ELR (cell line): ENCODE measurements around the gene GLS2.
"Not testable (repeated sequence)": the region's sequence is repeated elsewhere in the genome, so short reads cannot be mapped to it uniquely, and the experiment has no call there.

ENCODE experiments used
- DNase-seq: peaks from one replicate; pipeline ENCODE4 v3.0.0-alpha.2; 2015; ENCODE audit warnings: low read depth

Gene GLS2

GRCh38 chr12:56488041-56488955 is at the start of gene GLS2:
Gene GLS2, minus strand, starts transcription at chr12:56488161. Its CDS starts 43 bp downstream, at chr12:56488118.
- peak; percentile 66 for DNase-seq

DNA sequence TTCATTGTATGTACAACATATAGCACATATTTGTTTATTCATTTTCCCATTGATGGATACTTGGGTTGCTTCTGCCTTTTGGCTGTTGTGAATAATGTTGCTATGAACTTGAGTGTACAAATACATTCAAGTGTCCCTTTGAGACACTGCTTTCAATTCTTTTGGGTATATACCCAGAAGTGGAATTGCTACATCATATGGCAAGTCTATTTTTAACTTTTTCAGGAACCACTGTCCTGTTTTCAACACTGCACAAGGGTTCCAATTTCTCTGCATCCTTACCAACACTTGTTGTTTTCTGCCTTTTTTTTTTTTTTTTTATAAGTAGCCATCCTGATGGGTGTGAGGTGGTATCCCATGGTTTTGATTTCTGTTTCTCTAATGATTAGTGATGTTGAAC is 49.6 kb upstream of the GLS2 start:
- DNase-seq = no peak

GRCh38 chr12:56530390-56531055 is 42.6 kb upstream of the GLS2 start:
- DNase-seq = no peak

- DNase-seq = no peak
Measured at GRCh38 chr12:56529656-56530055, 41.7 kb upstream of the GLS2 start.

- DNase-seq = no peak
Measured at GRCh38 chr12:56528846-56529245, 40.9 kb upstream of the GLS2 start.

GRCh38 chr12:56522411-56523193 is 34.6 kb upstream of the GLS2 start:
- peak; percentile 51 for DNase-seq

- DNase-seq = peak; percentile 96
Measured at GRCh38 chr12:56521590-56522371, 33.8 kb upstream of the GLS2 start, which contains the start of gene RBMS2. Gene RBMS2, plus strand, starts transcription at chr12:56521820. Its CDS starts 204 bp downstream, at chr12:56522024.

DNA sequence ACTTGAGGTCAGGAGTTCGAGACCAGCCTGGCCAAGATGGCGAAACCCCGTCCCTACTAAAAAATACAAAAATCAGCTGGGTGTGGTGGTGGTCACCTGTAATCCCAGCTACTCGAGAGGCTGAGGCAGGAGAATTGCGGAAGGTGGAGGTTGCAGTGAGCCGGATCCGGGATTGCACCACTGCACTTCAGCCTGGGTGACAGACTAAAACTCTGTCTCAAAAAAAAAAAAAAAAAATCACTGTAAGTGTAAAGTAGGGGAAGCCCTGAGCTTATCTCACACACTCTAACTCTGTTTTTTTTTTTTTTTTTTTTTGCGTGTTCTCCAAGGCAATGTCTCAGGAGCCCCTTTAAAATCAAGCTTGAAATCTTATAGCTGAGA is 33.2 kb upstream of the GLS2 start:
- DNase-seq = no peak

DNA sequence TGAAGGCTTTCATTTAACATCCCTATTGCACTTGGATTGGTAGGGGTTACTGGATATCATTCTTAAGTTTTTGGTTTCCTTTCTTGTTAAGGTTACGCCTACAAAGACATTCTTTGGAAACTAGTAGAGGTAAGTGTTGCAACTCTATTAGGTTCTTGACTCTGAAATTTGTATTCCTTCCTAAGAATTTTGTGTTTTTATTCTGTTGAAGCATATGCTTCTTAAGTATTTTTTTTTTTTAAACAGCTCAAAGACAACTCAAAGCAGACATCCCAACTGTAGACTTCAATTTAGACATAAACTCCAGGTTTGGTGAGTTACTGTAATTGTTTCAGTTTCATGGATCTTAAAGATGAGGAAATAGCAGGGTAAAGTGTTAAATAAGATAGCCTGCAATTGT is 32.5 kb upstream of the GLS2 start:
- peak; percentile 40 for DNase-seq

- peak; percentile 46 for DNase-seq
Measured at GRCh38 chr12:56520048-56520447, 32.1 kb upstream of the GLS2 start.

DNA sequence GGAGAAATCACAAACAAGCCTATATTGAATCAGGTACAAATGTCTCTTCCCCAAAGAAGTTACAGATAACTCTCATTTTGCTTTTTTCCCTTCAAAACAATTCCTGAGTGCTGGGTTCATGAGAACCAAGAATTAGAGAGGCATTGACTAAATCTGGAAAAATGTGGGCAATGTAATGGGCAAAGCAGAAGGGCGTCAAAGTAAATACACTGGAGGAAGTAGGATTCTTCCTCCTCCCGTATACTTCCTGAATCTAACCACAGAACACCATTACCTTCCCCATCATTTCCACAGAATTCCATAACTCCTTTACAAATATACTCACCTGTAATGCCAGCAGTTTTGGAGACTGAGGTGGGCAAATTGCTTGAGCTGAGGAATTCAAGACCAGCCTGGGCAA is 30.6 kb upstream of the GLS2 start:
- DNase-seq = peak; percentile 78

- DNase-seq = no peak
Measured at GRCh38 chr12:56517854-56518253, 29.9 kb upstream of the GLS2 start.

DNA sequence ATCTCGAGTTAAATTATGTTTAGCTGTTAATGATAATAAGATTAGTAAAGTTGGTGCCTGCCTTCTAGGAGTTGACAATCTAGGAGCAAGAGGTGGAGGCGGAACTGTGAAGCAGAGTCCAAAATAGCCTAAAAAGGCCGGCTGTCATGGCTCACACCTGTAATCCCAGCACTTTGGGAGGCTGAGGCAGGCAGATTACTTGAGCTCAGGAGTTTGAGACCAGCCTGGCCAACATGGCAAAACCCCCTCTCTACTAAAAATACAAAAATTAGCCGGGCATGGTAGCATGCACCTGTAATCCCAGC is 26.0 kb upstream of the GLS2 start:
- not testable (repeated sequence) for DNase-seq

DNA sequence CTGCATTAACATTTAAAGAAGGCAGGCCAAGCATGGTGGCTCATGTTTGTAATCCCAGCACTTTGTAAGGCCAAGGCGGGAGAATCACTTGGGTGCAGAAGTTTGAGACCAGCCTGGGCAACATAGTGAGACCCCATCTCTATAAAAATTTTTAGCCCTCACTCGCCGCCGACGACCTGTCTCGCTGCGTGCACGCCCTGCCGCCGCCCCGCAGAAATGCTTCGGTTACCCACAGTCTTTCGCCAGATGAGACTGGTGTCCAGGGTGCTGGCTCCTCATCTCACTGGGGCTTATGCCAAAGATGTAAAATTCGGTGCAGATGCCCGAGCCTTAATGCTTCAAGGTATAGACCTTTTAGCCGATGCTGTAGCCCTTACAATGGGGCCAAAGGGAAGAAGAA is 22.8 kb upstream of the GLS2 start:
- DNase-seq = no peak

DNA sequence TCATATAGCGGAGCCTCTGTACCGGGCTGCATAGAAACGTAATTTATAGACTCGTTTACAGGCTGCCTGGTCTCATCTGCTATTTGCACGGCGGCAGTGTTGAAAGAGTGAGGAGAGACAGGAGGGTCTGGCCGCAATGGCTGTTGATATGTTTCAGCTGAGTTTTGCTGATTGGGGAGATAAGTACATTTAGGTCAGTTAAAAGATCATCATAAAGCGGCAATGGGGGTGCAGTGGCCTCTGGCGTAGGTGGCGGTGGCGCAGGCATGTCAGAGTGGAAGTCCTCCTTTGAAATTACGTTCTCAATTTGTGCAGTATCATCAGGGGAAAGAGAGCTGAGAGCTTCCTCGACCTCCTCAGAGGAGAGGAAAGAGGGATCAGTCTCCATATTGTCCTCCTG is 11.9 kb upstream of the GLS2 start:
- not testable (repeated sequence) for DNase-seq

- not testable (repeated sequence) for DNase-seq
Measured at GRCh38 chr12:56499452-56499851, 11.5 kb upstream of the GLS2 start.

- not testable (repeated sequence) for DNase-seq
Measured at GRCh38 chr12:56498126-56498902, 10.4 kb upstream of the GLS2 start.

DNA sequence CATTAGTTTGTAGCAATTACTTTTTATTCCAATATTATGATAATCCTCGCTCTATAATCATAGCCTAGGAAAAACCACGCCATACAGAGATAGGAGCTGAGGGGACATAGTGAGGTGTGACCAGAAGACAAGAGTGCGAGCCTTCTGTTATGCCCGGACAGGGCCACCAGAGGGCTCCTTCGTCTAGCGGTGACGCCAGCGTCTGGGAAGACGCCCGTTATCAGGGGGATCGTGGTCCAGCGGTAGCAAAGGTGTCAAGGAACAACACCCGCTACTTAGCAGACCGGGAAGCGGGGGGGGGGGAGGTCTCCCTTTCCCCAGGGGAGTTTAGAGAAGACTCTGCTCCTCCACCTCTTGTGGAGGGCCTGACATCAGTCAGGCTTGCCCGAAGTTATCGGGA is 8.7 kb upstream of the GLS2 start:
- peak; percentile 53 for DNase-seq

DNA sequence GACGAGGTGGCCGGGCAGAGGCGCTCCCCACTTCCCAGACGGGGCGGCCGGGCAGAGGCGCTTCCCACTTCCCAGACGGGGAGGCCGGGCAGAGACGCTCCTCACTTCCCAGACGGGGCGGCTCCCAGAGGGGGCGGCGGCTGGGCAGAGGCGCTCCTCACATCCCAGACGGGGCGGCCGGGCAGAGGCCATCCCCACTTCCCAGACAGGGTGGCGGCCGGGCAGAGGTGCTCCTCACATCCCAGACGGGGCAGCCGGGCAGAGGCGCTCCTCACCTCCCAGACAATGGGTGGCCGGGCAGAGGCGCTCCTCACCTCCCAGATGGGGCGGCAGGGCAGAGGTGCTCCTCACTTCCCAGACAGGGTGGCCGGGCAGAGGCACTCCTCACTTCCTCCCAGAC is 6.5 kb upstream of the GLS2 start:
- not testable (repeated sequence) for DNase-seq

DNA sequence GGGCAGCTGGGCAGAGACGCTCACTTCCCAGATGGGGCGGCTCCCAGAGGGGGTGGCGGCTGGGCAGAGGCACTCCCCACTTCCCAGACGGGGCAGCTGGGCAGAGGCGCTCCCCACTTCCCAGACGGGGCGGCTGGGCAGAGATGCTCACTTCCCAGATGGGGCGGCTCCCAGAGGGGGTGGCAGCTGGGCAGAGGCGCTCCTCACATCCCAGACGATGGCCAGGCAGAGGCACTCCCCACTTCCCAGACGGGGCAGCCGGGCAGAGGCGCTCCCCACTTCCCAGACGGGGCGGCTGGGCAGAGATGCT is 6.1 kb upstream of the GLS2 start:
- DNase-seq = not testable (repeated sequence)
